ENCODE data around the gene EPYC. TPM values are rescaled to one million over a fixed set of nuclear protein-coding genes. Genes with fewer than 3 reads are reported as not detected.
"Not testable (repeated sequence)": the region's sequence is repeated elsewhere in the genome, so short reads cannot be mapped to it uniquely, and the experiment has no call there.

The EPYC gene
- total RNA-seq, 1 donor from 2014 or later: not detected

DNA sequence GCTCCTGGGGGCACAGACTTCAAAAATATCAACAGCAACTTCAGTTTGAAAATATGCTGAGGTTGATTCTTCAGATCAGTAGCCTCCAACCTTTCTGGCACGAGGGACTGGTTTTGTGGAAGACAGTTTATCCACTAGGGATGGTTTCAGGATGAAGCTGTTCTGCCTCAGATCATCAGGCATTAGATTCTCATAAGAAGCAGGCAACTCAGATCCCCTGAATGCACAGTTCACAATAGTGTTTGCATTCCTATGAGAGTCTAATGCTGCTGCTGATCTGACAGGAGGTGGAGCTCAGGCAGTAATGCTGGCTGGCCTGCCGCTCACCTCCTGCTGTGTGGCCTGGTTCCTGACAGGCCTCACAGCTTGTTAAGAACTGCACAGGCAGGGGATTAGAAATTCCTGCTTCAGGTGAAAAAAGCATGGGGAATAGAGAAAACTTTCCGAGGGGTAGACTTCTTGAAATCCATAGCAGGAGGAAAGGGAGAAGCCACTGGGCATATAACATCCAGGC is 12.8 kb downstream of the EPYC start:
- no peak for DNase-seq (ENCODE audit: low spot score)

DNA sequence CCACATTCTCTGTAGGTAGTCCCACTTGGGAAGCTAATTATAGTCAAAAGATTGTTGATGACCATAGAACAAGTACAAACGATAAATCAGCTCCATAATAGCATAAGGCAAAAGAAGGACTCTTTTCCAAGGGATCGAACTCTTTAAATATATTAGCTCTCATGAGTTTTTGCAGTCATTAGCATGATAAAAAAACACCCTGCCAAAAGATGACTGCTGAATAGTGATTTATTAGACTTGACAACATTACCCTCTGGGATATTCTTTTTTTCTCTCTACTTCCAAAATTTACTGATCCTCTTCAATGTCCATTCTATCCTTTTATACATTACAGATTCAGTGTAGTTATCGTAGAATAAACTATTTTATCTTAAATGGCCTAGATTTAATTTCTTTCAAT is 14.2 kb downstream of the EPYC start:
- no peak for DNase-seq (ENCODE audit: low spot score)

DNA sequence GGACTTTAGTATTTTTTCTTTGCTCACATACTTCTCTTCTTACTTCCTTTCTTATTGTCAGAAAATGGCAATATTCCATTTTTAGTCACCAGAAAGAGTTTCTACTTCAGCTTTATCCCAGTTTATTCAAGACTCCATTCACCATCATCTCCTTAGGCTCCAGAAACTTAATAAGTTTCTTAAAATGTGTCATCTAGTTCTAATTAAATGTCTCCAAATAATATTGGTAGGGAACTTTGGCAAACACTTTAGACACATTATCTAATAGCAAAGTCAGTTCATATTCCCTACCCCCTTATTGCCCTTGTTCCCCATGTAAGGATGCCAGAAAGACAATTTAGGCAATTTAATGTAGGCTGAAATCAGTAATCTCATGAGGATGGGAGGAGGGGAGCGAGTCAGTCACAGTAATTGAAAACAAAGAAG is 15.1 kb downstream of the EPYC start:
- no peak for DNase-seq (ENCODE audit: low spot score)

DNA sequence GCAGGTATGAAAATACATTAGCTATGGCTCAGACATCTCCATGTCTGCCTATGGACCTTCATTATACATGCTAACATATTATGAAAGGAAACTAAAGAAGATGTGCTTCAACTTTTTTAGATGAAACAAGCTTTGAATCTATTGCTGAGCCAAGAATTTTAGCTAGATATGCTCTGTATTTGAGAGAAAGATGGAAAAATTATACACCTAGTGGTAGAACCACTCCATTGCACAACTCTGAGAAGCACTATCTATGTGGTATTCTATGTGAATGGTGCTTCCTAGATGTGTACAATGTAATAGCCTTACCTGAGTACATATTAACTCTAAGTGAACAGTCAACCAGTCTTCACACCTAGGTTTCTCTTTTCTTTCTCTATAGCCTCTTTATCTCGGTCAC is 17.3 kb downstream of the EPYC start:
- no peak for DNase-seq (ENCODE audit: low spot score)

DNA sequence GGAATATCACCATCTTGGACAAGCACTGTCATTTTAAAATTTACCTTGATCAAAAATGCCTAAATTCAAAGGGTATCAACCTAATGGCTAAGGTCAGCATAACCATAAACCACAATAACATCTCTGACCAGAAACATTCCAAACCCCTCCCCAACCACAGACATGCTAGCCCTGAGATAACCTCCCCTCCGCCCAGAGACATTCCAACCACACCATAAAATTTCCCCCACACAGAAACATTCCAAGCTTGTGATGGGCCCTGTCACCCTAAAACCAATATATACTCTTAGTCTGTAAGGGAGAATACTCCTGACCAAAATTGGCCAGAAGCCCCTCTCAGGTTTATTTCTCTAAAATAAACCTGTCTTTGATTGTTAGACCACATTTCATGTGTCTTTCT is 17.7 kb downstream of the EPYC start:
- no peak for DNase-seq (ENCODE audit: low spot score)

DNA sequence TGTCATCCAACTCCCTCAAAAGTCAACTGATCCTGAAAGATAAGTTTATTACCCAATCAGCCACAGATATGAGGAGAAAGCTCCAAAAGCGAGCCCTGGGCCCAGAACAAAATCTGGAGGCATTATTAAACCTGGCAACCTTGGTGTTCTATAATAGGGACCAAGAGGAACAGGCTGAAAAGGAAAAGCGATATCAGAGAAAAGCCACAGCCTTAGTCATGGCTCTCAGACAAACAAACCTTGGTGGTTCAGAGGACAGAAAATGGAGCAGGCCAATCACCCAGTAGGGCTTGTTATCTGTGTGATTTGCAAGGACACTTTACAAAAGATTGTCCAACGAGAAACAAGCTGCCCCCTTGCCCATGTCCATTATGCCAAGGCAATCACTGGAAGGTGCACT is 19.4 kb downstream of the EPYC start:
- DNase-seq (ENCODE audit: low spot score): not testable (repeated sequence)

DNA sequence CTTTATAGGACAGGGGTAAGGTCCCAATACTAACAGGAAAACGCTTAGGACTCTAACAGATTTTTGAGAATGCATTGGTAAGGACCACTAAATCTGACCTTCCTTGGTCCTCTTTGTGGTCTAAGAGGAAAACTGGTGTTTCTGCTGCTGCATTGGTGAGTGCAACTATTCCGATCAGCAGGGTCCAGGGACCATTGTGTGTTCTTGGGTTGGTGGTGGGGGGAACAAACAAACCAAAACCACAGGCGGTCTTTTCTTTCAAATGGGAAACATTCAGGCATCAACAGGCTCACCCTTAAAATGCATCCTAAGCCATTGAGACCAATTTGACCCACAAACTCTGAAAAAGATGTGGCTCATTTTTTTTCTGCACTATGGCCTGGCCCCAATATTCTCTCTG is 20.7 kb downstream of the EPYC start:
- DNase-seq (ENCODE audit: low spot score): no peak

DNA sequence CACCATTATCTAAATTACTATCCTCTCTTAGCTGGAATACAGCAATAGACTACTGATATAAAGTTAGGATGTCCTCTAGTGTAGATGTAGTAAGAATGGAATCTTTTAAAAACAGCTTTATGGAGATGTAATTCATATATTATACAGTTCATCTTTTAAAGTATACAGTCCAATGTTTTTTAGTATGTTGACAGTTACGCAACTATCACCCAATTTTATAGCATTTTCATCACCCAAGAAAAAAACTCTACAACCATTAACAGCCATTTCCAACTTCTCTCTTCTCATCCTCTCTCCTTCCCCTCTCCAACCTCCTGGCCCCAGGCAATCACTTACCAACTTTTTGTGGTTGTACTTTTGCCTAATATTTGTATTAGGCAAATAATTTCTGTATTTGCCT is 22.6 kb downstream of the EPYC start:
- DNase-seq (ENCODE audit: low spot score): no peak

DNA sequence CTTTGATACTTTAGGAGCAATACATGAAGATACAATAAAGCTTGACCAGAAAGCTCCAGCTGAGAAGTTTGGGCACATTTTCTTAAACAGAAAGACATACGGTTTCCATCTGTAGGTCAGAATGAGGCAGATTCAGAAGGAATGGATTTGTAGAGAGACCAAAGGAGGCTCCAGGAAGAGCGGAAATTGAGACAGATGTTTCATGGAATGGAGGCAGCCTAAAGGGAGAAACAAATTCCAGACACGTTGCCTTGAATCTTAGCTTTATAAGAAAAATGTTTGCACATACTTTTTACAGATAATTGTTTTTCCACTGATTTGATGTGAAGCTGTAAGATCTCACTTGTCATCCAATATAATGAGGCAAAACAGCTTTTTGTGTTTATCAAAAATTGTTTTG is 24.8 kb downstream of the EPYC start:
- DNase-seq (ENCODE audit: low spot score): no peak

DNA sequence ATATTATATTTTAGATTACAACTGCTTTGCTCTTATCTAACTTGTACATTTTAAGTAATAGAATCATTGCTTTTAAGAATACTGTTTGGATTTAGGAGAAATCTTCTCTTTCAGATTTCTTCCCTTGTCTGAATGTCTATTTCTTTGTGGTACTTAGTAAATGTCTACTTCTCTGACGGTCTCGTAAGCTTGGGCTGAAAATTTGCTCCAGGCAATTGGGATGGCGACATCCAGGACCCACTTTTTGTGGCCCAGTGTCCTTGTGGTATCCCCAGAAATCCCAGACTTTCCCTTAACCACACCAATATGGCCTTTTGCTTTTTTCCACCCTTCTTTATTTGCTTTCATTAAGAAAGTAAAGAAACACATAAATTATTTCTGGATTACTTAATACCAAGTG is 25.8 kb downstream of the EPYC start:
- DNase-seq (ENCODE audit: low spot score): no peak

DNA sequence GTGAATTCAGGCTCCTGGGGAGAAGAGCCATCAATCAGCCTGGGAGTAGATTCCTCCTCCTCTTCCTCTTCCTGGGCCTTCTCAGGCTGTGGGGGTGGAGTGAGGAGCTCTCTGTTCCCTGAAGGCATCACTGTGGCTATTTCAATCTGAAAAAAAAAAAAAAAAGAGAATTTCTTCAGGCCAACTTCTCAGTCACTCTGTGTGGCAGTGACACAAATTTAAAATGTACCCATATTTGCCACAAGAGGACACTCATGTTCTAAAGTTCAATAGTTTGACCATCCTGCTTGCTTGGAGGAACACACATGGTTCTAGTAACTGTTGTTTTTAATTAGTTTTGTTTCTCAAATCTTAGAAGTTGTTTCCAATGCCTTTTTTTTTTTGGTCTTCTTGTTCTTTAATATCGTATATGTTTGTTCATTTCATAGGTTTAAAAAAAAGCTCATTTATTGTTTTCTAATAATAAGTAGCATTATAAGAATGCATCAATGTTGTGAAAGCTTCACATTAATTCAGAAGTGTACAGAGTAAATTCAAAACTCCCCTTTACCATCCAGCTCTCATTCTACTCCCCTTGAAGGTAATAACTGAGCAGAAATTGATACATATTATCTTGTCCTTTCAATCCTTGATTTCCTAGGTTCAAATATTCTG is 26.5 kb downstream of the EPYC start:
- no peak for DNase-seq (ENCODE audit: low spot score)

DNA sequence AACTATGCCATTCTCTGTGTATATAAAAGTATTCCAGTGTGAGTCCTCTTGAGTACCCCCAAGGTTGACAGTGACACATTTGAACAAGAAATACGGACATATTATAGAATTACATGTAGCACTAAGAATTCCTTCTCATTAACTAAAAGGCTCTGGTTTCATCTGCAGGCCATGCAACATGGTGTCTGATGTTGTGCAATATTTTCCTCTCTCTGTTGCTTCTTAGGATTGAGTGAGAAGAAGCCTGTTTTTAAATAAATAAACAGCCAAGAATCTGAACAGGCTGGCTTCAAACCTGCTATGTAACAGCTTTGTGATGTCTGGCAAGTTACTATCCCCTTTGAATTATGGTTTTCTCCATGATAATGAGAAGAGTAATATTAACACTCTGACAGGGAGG is 27.5 kb downstream of the EPYC start:
- DNase-seq (ENCODE audit: low spot score): no peak

DNA sequence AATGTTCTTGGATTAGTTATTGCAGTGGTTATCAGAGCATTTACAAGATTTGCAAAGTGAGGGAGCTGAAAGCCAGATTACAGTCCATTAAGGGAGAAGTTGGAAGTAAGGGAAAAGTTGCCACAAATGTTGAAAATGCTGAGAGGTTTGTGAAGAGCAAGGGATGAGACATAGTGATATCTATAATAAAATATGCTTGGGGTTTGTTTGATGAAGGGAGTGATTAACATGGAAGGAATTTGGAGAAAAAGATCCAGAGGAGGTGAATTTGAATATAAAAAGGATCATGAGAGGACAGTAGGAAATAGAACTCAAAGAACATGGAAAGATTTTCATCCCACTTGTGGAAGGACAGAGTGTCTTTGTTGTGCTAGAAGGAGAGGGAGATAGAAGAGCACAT is 30.5 kb downstream of the EPYC start:
- DNase-seq (ENCODE audit: low spot score): no peak

DNA sequence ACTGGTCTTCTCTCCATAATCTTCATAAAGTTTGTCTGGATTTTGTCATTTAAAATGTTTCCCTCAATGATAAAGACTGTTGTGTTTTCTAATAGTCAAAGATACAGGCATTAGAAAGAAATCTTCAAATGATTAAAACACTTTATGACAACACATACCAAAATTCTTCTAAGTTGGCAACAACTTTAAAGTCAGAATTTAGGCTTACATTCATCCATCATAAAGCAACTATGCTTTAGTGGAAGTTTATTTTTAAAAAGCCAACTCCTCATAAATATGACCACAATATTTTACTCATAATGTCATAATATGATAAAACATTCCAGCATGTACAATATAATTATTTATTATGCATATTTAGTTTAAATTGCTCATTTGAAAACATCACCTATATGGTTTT is 32.5 kb downstream of the EPYC start:
- no peak for DNase-seq (ENCODE audit: low spot score)

DNA sequence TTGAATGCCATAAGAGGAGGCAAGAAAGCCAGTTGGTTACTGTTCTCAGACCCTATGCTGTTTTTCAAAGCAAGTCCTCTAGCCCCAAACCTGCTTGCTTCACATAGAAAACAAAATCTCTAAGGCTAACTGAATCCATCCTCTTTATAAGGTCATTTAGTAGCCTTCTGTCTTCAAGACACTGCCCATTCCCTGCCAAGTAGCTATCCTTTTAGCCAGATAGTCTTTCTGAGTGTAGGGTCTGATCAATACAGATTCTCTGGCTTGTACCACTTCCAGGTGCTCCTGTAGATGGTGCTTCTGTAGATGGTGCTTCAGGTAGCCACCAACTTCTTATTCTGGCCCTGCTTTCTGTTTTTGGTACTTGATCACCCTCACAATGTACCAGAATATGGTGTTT is 33.9 kb downstream of the EPYC start:
- no peak for DNase-seq (ENCODE audit: low spot score)

DNA sequence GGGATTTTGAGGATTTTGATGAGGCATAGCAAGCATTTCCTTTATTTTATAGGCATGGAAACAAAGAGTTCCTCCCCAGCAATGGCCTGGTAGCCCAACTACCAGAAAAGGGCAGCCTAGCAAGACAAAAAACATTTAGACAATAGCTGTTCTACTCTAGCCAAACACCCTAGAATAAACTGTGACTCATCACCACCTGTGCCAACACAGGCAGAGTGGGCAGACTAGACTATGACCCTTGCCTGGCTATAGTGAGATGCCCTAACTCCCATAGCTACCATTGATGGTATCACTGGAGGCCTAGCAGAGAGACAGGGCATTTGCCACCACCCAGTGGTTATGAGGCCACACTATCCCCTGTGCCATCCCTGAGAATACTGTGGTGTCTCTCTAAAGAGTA is 34.3 kb downstream of the EPYC start:
- DNase-seq (ENCODE audit: low spot score): no peak

DNA sequence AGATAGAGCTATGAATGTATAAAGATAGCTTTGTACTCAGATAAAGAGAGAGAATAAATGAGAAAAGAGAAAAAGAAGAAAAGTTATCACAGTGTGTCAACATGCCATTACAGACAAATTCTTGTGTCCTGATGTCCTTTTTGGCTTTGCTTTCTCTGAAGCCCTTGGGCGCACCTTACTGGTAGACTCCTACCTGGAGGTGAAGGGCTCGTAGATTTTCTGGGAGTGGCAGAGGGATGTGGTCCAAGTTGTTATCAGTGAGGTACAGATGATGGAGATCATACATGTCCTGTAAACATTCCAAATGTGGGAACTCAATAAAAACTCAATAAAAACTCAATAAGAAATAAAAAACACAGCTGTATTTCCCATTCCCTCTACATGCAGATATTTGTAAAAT is 34.9 kb downstream of the EPYC start:
- no peak for DNase-seq (ENCODE audit: low spot score)

DNA sequence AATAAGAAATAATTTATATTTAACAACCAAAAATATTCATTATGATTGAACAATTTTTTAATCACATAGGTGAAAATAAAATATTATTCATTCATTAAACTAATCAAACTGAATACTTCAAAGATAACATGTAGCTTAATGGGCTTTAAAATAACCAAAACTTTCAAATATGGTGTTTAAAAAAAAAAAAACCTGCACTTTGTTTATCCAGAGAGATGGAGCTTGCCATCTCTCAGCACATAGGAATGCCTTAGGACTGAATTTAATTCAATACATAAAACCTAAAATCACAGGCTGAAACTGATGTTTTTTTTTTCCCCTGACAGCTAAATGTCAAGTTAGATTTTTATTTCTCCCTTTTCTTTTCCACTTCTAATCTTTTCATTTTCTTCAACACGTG is 35.4 kb downstream of the EPYC start:
- no peak for DNase-seq (ENCODE audit: low spot score)

DNA sequence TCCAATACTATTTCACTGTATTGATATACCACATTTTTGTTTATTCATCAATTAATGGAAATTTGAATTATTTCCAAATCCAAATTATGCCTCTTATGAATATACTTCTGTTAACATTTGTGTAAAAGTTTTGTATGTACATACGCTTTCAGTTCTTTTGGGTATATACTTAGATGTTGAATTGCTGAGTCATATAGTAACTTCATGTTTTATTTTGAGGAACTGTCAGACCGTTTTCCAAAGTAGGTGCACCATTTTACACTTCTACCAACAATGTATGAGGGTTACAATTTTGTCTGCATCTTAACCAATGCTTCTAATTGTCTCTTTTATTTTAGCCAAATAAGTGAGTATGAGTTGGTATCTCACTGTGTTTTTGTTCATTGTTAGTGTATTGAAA is 39.6 kb downstream of the EPYC start:
- DNase-seq (ENCODE audit: low spot score): no peak

DNA sequence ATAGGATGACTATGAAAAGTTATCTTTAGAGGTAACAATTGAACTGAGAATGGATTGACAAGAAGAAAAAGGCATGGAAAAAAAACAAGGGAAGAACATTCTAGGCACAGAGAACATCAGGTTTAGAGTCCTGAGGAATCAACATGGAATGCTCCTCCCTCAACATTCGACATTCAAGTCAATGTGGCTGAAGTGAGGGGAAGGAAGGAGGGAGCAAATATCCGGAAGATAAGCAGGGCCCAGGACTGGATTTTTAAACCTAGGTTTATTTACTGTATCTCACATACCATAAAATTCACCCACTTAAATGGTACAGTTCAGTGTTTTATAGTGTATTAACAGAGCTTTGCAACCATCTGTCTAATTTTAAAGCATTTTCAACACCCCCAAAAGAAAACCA is 40.2 kb downstream of the EPYC start:
- no peak for DNase-seq (ENCODE audit: low spot score)

DNA sequence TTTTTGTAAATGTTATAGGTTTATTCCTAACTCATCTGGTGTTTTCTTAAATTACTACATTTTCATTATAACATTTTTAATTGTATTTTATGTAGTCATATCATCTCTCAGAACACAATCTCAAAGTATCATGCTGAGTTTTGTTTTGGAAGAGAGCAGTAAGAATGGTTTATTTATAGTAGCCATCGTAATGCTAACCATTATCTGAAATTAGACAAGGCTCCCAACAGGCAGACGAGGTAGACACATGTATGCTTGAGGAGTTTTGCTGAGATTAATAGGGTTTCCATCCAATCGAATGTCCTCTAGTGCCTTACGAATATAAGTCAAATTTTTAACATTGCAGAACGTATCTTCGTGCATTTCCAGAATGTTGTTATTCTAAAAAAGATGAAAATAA is 40.8 kb downstream of the EPYC start:
- DNase-seq (ENCODE audit: low spot score): no peak

DNA sequence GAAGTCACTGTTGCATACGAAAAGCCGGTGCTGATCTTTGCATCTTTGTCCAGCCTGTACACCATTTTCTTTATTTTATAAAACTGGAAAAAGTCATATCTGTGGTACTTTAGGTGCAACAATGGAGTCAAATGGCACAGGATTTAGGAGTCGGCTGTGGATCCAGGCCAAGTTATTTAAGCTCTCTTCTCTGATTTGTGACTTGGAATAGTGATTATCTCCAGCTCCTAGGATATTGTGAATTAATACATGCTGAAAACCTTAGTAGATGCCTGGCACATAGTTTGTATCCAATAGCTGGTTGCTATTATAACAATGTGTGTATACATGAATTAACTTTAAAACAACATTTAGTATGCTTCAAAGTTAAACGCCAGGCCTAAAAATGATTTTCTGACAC is 43.6 kb downstream of the EPYC start:
- DNase-seq (ENCODE audit: low spot score): no peak

DNA sequence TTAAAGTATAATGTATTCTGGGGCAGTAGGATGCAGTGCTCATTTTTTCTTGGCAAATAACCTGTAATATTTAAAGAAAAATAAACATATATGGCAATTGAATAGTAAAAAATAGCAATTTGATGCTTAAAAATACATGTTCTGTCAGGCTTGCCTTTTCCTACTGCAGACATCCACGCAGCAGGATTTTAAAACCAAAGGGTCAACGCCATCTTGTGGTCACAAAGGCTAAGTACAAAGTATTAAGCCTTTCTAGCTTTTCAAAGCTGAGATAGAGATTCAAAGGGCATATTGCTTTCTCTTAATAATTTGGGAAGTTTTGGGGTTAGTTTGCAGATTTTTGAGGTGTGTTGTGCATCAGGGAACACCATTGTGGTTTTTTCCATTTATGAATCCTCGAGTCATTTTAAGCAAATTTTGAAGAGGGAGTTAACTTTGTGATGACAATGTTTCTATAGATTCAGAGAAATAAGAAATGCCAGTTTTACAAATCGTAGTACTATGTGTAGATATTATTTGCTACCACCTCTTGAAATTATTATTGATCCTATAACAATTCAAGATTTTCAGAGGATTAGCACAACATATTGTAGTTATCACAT is 45.1 kb downstream of the EPYC start:
- DNase-seq (ENCODE audit: low spot score): no peak

DNA sequence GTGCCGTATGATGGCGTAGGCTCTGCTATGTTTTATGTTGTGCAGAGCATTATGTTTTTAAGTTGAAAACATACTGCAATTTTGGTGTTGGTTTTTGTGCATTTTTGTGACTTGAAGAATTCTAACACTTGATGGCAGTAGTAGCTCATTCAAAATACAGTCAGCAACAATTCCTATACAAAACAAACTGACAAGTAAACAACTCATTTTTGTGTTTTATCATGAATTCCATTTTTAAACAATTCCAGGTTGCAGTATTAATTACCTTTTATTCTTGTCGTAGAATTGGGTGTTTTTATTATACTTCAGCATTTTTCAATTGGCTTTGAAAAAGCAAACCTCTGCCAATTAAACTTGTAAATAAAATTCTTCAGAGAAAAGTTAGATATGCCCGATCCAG is 45.7 kb downstream of the EPYC start:
- no peak for DNase-seq (ENCODE audit: low spot score)

Measured in ureter (tissue), 1 donor.